Esophagus muscularis mucosa (tissue), 4 donors: ENCODE data around the gene S1PR2. TPM values are rescaled to one million over a fixed set of nuclear protein-coding genes. Genes with fewer than 3 reads are reported as not detected.

Experiments
- DNase-seq: peaks from one replicate; pipeline ENCODE4 v3.0.0-alpha.2; 2017; ENCODE audit errors: extremely low spot score
- H3K27ac ChIP-seq, 4 donors: fragments of 200-600 bp; sonication (generic); replicated peaks in 1 of 4; 1 replicate in 3 of 4; 2 replicates in 1 of 4; pipeline ENCODE4 v1.5.1; 2016 to 2019; ENCODE audit warnings: mild to moderate bottlenecking in 1 of 4
- H3K27me3 ChIP-seq, 4 donors: fragments of 200-600 bp; sonication (generic); one replicate each; pipeline versions ENCODE4 v1.5.1 to v1.6.0; 2016 to 2019
- H3K36me3 ChIP-seq, 4 donors: fragments of 200-600 bp; sonication (generic); one replicate each; pipeline ENCODE4 v1.5.1; 2016 to 2019
- H3K4me1 ChIP-seq, 4 donors: fragments of 200-600 bp; sonication (generic); one replicate each; pipeline ENCODE4 v1.5.1; 2016 to 2019
- H3K4me3 ChIP-seq, 4 donors: fragments of 200-600 bp; sonication (generic); 1 replicate in 2 of 4; 2 replicates in 2 of 4; pipeline ENCODE4 v1.5.1; 2016 to 2019; ENCODE audit warnings: mild to moderate bottlenecking in 4 of 4, moderate library complexity in 1 of 4
- H3K9me3 ChIP-seq, 4 donors: fragments of 200-600 bp; sonication (generic); 1 replicate in 3 of 4; 2 replicates in 1 of 4; pipeline ENCODE4 v1.5.1; 2016 to 2019
- EP300 ChIP-seq: sonication (generic); formaldehyde crosslinking; IDR thresholded peaks from one replicate; pipeline ENCODE4 v1.6.1; 2017; ENCODE audit warnings: antibody characterized with exemption
- POLR2A ChIP-seq: fragments of 450-650 bp; IDR thresholded peaks from one replicate; pipeline ENCODE4 v1.6.1; 2017; ENCODE audit warnings: antibody characterized with exemption, moderate library complexity, mild to moderate bottlenecking, low read depth
- POLR2AphosphoS5 ChIP-seq, 2 donors: sonication (generic); formaldehyde crosslinking; IDR thresholded peaks; one replicate each; pipeline ENCODE4 v1.6.1; 2017; ENCODE audit warnings: antibody characterized with exemption in 2 of 2
- WGBS: methylation state at CpG from one replicate; pipeline ENCODE4 v1.1.5; 2018; 5-methylcytosine and 5-hydroxymethylcytosine counted together
- intact Hi-C: fragments of 100-400 bp; cut with DNase I; formaldehyde crosslinking; loops from one replicate; pipeline ENCODE4 v1.15.1; 2023
- total RNA-seq, 4 donors: library from RNA; depleted of rRNA; stranded (reverse); fragments of >200 nt; gene quantifications; one replicate each; pipeline versions ENCODE4 v1.1.0 to v1.2.1, GENCODE V29; 2016
- TF ChIP-seq, protein P1 (sequence below), 3 experiments: fragments of 200-600 bp in 2 of 3; fragments of 450-650 bp in 1 of 3; sonication (generic) in 2 of 3; IDR thresholded peaks; one replicate each; pipeline ENCODE4 v1.5.1; 2017 to 2019; ENCODE audit warnings: antibody characterized with exemption in 3 of 3, mild to moderate bottlenecking in 2 of 3, moderate library complexity in 1 of 3

The S1PR2 gene
- total RNA-seq, 4 donors from 2014 or later = 14.5 to 27.7 (median 20.4) TPM

DNA sequence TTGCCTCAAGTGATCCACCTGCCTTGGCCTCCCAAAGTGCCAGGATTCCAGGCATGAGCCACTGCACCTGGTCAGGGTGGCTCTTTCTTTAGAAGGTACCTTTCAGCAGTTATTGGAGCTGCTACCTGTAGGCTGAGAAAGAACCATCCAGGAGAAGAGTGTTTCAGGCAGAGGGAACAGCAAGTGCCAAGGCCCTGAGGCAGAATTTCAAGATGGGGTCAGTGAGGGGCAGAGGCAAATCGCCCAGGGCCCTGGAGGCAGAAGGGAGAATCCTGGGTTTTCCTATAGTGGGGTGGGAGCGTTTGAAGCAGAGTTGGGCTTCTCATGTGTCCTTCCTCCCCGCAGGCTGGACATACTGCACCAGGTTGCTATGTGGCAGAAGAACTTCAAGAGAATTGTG lies 23.1 kb upstream of the S1PR2 start:
- Histone ChIP-seq H3K4me1 (peaks cover 20 to 42% (median 39%) of the 10 kb centered on the region in 4 donors), H3K4me3 (no peak overlapping the region), H3K27me3 (no peaks in the 10 kb centered on the region), H3K9me3 (no peaks in the 10 kb centered on the region), H3K36me3 (peaks cover 31 to 55% (median 50%) of the 10 kb centered on the region in 4 donors), H3K27ac (no peak overlapping the region)
- DNase-seq = no peak
- WGBS = 90% methylated on average over 3 of the region's 3 CpGs
- intact Hi-C loops = loop anchor here (5.0 to 10.0 kb wide), 2 partner anchors 149 to 322 kb away; partner anchors contain the start of genes ANGPTL6 and PPAN
- TF ChIP-seq POLR2AphosphoS5 (IDR thresholded peaks at IDR 0.05) (no peak), EP300 (no peak), POLR2A (no peak)
- TF ChIP-seq, protein P1, sequence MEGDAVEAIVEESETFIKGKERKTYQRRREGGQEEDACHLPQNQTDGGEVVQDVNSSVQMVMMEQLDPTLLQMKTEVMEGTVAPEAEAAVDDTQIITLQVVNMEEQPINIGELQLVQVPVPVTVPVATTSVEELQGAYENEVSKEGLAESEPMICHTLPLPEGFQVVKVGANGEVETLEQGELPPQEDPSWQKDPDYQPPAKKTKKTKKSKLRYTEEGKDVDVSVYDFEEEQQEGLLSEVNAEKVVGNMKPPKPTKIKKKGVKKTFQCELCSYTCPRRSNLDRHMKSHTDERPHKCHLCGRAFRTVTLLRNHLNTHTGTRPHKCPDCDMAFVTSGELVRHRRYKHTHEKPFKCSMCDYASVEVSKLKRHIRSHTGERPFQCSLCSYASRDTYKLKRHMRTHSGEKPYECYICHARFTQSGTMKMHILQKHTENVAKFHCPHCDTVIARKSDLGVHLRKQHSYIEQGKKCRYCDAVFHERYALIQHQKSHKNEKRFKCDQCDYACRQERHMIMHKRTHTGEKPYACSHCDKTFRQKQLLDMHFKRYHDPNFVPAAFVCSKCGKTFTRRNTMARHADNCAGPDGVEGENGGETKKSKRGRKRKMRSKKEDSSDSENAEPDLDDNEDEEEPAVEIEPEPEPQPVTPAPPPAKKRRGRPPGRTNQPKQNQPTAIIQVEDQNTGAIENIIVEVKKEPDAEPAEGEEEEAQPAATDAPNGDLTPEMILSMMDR (IDR thresholded peaks at IDR 0.05) = no peak

DNA sequence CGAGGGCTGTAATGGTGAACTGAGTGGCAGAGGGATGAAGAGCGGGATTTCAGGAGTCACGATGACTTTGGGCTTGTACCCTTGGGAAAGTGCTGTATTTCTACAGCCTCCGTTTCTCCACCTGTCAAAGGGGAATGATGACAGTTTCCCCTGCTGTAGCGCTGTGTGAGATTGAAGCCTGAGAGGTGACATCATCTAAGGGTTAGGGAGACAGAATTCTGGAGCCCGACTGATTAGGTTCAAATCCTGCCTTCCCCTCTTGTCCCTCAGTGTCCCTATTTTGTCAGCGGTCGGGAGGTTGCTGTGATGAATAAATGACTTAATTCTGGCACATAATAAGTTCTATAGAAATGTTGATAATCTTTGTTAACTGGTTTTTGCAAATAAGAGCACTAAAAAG lies 21.6 kb upstream of the S1PR2 start:
- 30% methylated on average over 8 of the region's 8 CpGs for WGBS
- TF ChIP-seq POLR2A (no peak), EP300 (no peak), POLR2AphosphoS5 (IDR thresholded peaks at IDR 0.05) (no peak)
- TF ChIP-seq, protein P1 (IDR thresholded peaks at IDR 0.05) = no peak
- Histone ChIP-seq H3K4me1 (peaks cover 20 to 39% (median 36%) of the 10 kb centered on the region in 4 donors), H3K36me3 (peaks cover 20 to 42% (median 39%) of the 10 kb centered on the region in 4 donors), H3K27me3 (no peaks in the 10 kb centered on the region), H3K4me3 (peak overlapping the region; percentile 67 to 93 (median 87)), H3K9me3 (no peaks in the 10 kb centered on the region), H3K27ac (peak overlapping the region; percentile 80 to 89 (median 84))
- DNase-seq = no peak
- intact Hi-C loops = loop anchor here (5.0 to 10.0 kb wide), 2 partner anchors 148 to 320 kb away; partner anchors contain the start of genes ANGPTL6 and PPAN

DNA sequence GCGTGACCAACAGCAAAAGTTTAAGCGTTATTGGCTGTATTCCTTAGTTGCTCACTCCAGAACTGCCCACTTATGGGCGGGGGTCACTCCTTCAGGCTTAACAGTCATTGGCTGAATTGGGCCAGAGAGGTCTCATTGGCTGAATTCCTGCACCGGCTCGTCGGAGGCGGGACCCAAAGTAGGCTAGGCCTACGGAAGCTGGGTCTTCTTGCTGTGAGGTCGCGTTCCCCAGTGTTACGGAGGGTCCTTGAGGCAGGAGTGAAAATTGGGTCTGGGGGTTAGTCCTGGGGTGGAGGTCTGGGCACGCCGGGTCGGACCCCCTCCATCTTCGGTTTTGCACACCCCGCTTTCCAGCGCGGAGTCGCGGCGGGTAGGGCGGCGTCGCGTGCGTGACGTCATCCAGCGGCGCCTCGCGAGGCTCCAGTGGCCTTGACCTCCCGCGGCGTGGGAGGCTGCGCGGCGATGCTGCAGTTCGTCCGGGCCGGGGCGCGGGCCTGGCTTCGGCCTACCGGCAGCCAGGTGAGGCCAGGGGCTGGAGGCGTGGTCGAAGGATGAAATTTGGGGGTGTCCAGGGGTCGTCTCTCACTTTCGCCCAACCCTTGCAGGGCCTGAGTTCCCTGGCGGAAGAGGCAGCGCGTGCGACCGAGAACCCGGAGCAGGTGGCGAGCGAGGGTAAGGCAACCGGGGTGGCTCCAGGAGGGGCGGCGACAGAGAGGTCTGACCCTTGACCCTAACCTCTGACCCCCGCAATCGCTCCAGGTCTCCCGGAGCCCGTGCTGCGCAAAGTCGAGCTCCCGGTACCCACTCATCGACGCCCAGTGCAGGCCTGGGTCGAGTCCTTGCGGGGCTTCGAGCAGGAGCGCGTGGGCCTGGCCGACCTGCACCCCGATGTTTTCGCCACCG lies 20.9 kb upstream of the S1PR2 start, which contains the start of gene MRPL4:
TSS of gene MRPL4 (plus strand) at position 423 of the 903 bp plus-strand sequence. CDS start at position 463, 40 bp downstream.
- DNase-seq = peak; percentile 99
- Histone ChIP-seq H3K9me3 (no peaks in the 10 kb centered on the region), H3K36me3 (peaks cover 14 to 36% (median 32%) of the 10 kb centered on the region in 4 donors), H3K27me3 (no peaks in the 10 kb centered on the region), H3K4me3 (peak within 1 kb of the TSS; percentile 67 to 93 (median 87)), H3K27ac (peak within 1 kb of the TSS; percentile 80 to 89 (median 84)), H3K4me1 (peaks cover 20 to 39% (median 36%) of the 10 kb centered on the region in 4 donors)
- TF ChIP-seq POLR2AphosphoS5 (IDR thresholded peaks at IDR 0.05) (peak; percentile 77 to 87), EP300 (no peak), POLR2A (peak; percentile 53)
- WGBS = 2% methylated on average over 28 of the region's 77 CpGs
- intact Hi-C loops = loop anchor here (5.0 to 10.0 kb wide), 2 partner anchors 147 to 320 kb away; partner anchors contain the start of genes ANGPTL6 and PPAN

DNA sequence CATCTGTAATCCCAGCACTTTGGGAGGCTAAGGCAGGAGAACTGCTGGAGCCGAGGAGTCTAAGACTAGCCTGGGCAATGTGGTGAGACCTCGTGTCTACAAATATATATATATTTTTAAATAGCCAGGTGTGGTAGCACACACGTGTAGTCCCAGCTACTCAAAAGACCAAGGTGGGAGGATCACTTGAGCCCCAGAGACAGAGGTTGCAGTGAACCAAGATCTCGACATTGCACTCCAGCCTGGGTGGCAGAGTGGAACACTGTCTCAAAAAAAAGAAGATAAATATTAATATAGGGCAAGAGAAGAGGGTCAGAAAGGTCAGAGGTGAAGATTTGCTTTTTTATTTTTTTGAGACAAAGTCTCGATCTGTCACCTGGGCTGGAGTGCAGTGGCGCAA lies 15.4 kb upstream of the S1PR2 start:
- no peaks in the 10 kb centered on the region for H3K27me3 ChIP-seq
- H3K4me3 ChIP-seq = no peak overlapping the region
- 86% methylated on average over 6 of the region's 6 CpGs for WGBS
- no peak overlapping the region for H3K27ac ChIP-seq
- no peaks in the 10 kb centered on the region for H3K36me3 ChIP-seq
- TF ChIP-seq POLR2AphosphoS5 (IDR thresholded peaks at IDR 0.05) (no peak), POLR2A (no peak), EP300 (no peak)
- TF ChIP-seq, protein P1 (IDR thresholded peaks at IDR 0.05) = no peak
- intact Hi-C loops = loop anchor here (5.0 kb wide), 1 partner anchor 54 kb away; the partner anchor contains the start of gene DNMT1
- DNase-seq = no peak
- H3K4me1 ChIP-seq = peaks cover 14 to 21% (median 17%) of the 10 kb centered on the region in 4 donors
- H3K9me3 ChIP-seq = no peaks in the 10 kb centered on the region
